ACC112 (cell line): ENCODE data around the gene OGFRL1.

Source experiments
- H2AFZ ChIP-seq: fragments of 200-600 bp; sonication (generic); one replicate; pipeline ENCODE4 v1.6.0; 2017; ENCODE audit warnings: antibody characterized with exemption, low read length; ENCODE audit not compliant: unreplicated experiment
- H3K27ac ChIP-seq: fragments of 200-600 bp; sonication (generic); 2 replicates; pipeline ENCODE4 v1.5.1; 2014; ENCODE audit warnings: low read depth, mild to moderate bottlenecking, antibody characterized with exemption, low read length, moderate library complexity
- H3K27me3 ChIP-seq: fragments of 200-600 bp; sonication (generic); 2 replicates; pipeline ENCODE4 v1.6.1; 2014; ENCODE audit warnings: mild to moderate bottlenecking, antibody characterized with exemption, low read length, moderate library complexity, mixed read lengths; ENCODE audit not compliant: insufficient read depth
- H3K36me3 ChIP-seq: fragments of 200-600 bp; sonication (generic); 2 replicates; pipeline ENCODE4 v1.6.1; 2016; ENCODE audit warnings: mild to moderate bottlenecking, antibody characterized with exemption, low read length, moderate library complexity, mixed read lengths; ENCODE audit not compliant: insufficient read depth
- H3K4me1 ChIP-seq: fragments of 200-600 bp; sonication (generic); one replicate; pipeline ENCODE4 v1.6.1; 2016; ENCODE audit warnings: low read length, mixed read lengths; ENCODE audit not compliant: insufficient read depth, unreplicated experiment, control insufficient read depth
- H3K4me3 ChIP-seq: fragments of 200-600 bp; sonication (generic); 2 replicates; pipeline ENCODE4 v1.5.1; 2014; ENCODE audit warnings: mild to moderate bottlenecking, low read depth, low read length
- H3K79me2 ChIP-seq: fragments of 200-600 bp; sonication (generic); one replicate; pipeline ENCODE4 v1.6.0; 2016; ENCODE audit warnings: low read length; ENCODE audit not compliant: control insufficient read depth, unreplicated experiment, insufficient read depth

OGFRL1 gene

DNA sequence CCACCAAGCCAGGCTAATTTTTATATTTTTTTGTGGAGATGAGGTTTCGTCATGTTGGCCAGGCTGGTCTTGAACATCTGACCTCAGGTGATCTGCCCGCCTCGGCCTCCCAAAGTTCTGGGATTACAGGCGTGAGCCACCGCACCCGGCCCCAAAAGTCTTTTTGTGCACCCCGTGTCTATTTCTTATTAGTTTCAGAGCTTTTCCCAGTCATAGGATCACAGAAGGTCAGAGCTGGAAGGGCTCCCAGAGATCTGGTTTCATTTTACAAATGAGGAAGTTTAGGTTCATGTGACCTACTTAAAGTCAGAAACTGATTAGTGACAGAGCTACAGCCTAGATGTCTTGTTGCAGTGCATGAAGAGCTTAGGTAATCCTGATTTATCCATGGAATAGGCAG, 1.6 kb upstream of the OGFRL1 start:
- H3K27me3 ChIP-seq = no peaks in the 10 kb centered on the region
- peak overlapping the region; percentile 30; the same call in 1 of the 2 replicates for H3K4me3 ChIP-seq
- peaks cover 29% of the 10 kb centered on the region for H3K4me1 ChIP-seq
- peak overlapping the region; percentile 17 for H2AFZ ChIP-seq
- no peak overlapping the region for H3K27ac ChIP-seq
- H3K79me2 ChIP-seq = peaks cover 30% of the 10 kb centered on the region
- H3K36me3 ChIP-seq = 0 out of 2 replicates have a peak, but pooled peaks cover 4% of the 10 kb centered on the region

DNA sequence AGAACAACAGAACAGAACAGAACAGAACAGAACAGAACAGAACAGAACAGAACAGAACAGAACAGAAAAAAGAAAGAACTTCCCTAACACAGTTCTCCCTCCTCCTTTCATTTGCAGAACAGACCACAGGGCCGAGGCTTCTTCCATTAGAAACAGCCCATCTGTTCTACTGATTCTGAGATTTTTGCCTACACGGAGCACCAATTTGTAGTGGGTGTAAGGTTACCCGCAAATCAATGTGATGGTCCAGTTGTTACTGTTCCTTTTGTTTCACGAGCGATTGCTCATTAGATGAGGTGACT, 734 bp upstream of the OGFRL1 start:
- peak overlapping the region; percentile 92 for H3K4me3 ChIP-seq
- H3K27ac ChIP-seq = peak overlapping the region; percentile 54; the same call in 1 of the 2 replicates
- H3K36me3 ChIP-seq = 0 out of 2 replicates have a peak, but pooled peaks cover 4% of the 10 kb centered on the region
- peak overlapping the region; percentile 96 for H2AFZ ChIP-seq
- H3K27me3 ChIP-seq = no peaks in the 10 kb centered on the region
- H3K4me1 ChIP-seq = peaks cover 34% of the 10 kb centered on the region
- H3K79me2 ChIP-seq = peaks cover 34% of the 10 kb centered on the region

DNA sequence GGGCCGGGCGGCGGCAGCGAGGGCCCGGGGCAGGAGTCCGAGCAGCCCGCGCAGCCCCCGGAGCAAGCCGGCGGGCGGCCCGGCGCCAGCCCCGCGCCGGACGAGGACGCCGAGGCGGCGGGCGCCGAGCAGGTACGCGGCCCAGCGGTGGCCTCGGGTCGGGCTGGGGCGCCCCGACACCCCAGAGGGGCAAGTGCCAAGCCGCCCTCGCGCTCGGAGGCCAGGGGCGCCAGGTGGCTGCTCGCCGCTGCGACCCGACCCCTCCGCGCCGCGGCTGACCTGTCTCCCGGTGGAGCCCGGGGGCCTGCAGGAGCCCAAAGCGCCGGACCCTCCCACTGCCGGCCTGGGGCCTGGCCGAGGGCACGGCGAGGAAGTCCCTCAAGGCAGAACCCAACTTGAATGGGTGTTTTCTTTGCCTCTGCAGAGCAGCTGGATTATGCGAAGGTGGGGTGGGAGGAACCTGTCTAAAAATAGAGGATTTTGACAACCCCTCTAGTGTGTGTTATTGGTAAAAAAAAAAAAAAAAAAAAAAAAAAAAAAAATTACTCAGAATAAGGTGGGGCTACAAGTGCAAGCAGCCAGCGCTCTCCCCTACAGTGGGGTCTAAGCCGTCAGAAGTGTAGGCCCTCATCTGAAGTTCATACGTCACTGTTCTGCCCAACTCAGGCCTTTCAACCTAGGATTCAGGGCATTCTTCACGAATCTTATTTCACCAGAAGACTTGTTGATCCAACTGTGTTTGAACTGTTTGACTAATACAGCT, 609 bp downstream of the OGFRL1 start:
- Histone ChIP-seq H3K4me3 (peak overlapping the region; percentile 92), H2AFZ (peak overlapping the region; percentile 65), H3K27me3 (no peaks in the 10 kb centered on the region), H3K36me3 (peaks cover 11% of the 10 kb centered on the region), H3K4me1 (peaks cover 46% of the 10 kb centered on the region), H3K79me2 (peaks cover 39% of the 10 kb centered on the region), H3K27ac (no peak overlapping the region)

DNA sequence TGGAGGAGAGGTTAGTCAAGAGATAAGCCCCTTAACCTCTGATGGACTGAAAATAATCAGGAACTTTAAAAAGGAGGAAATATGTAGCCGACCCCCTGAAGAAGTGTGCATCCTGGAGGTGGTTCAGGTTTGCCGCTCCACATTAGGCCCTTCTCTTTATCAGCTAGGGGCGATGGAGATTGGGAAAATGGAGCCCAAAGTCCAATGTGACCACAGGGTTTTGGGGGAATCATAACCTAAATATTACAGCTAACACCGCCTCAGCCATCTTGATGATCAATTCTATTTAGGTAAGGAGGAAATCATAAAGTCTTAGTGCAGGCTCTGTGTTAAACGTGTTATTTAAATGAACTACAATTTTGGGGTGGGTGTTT, 1.2 kb downstream of the OGFRL1 start:
- no peak overlapping the region for H3K27ac ChIP-seq
- H3K4me3 ChIP-seq = peak overlapping the region; percentile 92
- peaks cover 39% of the 10 kb centered on the region for H3K79me2 ChIP-seq
- no peaks in the 10 kb centered on the region for H3K27me3 ChIP-seq
- peaks cover 11% of the 10 kb centered on the region for H3K36me3 ChIP-seq
- H2AFZ ChIP-seq = no peak overlapping the region
- H3K4me1 ChIP-seq = peaks cover 51% of the 10 kb centered on the region

DNA sequence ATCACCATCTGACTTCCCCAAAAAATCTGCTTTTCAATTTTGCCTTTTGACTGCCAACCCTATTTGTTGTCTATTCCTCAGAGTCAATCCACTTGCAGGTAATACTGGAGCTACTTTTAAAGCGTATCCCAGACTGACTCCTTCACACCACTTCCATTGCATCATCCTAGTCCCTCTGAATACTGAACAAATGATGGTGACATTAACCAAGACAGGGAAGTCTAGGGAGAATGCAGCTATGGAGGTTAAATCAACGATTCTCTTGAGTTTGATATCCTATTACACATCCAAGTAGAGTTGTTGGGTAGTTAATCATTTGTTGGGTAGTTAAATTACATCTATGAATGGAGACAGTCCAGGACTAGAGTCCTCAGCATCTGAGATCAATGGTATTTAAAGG, 2.0 kb downstream of the OGFRL1 start:
- no peaks in the 10 kb centered on the region for H3K27me3 ChIP-seq
- H3K36me3 ChIP-seq = peaks cover 15% of the 10 kb centered on the region
- peak overlapping the region; percentile 92 for H3K4me3 ChIP-seq
- peaks cover 55% of the 10 kb centered on the region for H3K4me1 ChIP-seq
- H2AFZ ChIP-seq = no peak overlapping the region
- H3K27ac ChIP-seq = no peak overlapping the region
- peaks cover 42% of the 10 kb centered on the region for H3K79me2 ChIP-seq

DNA sequence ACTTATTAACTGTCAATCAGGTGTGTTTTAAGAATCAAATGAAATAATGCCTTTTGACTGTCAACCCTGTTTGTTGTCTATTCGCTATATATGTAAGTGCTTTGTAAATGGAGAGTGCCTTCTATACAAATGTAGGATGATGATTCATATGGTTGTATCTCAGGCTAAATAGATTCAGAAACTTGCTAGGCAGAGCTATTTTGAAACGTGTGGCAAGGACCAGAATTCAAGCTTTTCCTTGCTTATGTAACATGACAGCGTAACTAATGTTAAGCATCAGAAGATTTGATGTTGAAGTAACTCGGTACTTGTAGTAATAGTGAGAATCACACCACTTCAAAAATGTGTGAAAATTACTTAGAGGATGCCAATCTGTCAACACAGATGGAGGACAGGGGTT, 3.4 kb downstream of the OGFRL1 start:
- peaks cover 42% of the 10 kb centered on the region for H3K79me2 ChIP-seq
- H3K4me3 ChIP-seq = peak overlapping the region; percentile 92
- H3K4me1 ChIP-seq = peaks cover 54% of the 10 kb centered on the region
- H3K27ac ChIP-seq = no peak overlapping the region
- H3K27me3 ChIP-seq = no peaks in the 10 kb centered on the region
- H3K36me3 ChIP-seq = peaks cover 27% of the 10 kb centered on the region
- H2AFZ ChIP-seq = no peak overlapping the region

DNA sequence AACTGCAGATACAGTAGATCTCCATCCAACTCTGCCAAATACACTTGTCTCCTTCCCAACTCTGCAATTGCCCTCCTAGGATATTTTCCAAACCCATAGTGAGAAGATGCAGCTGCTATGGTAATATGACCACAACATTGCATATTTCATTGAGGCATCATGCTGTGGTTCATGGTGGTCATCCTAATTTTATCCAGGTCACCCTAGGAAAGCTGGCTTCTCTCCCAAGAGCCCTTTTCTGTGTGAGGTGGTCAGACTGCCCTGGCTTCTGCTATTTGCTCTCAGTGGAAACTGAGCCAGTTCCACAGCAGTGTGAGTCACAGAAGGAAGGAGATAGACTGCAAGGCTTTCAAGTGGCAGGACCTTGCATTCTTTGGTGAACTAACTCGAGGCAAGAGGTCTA, 5.5 kb downstream of the OGFRL1 start:
- peak overlapping the region; percentile 59 for H3K27ac ChIP-seq
- peak overlapping the region; percentile 21; the same call in 1 of the 2 replicates for H3K4me3 ChIP-seq
- no peak overlapping the region for H2AFZ ChIP-seq
- peaks cover 42% of the 10 kb centered on the region for H3K4me1 ChIP-seq
- peaks cover 37% of the 10 kb centered on the region for H3K36me3 ChIP-seq
- no peaks in the 10 kb centered on the region for H3K27me3 ChIP-seq
- peaks cover 40% of the 10 kb centered on the region for H3K79me2 ChIP-seq

DNA sequence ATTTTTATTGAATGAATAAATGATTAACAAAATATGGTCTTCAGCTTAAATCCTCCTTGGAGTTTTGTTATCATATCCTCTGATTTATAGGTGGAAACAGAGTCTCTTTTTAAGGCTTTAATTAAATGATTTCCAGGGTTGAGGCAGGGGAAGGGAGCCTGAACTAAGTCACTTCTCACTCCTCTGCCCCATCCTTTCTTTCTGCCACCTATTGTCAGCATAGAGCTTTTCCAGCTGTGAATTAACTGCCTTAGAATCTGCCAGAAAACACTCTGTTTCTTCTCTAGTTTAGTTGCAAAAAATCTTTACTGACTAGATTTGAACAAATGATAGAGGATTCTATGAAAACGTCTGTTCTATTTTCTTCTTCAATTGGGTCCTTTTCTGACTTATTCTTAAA, 9.8 kb downstream of the OGFRL1 start:
- peaks cover 4% of the 10 kb centered on the region for H3K79me2 ChIP-seq
- H3K27ac ChIP-seq = no peak overlapping the region
- H3K36me3 ChIP-seq = peaks cover 55% of the 10 kb centered on the region
- H3K4me1 ChIP-seq = peaks cover 25% of the 10 kb centered on the region
- H3K27me3 ChIP-seq = no peaks in the 10 kb centered on the region
- no peak overlapping the region for H2AFZ ChIP-seq
- no peak overlapping the region for H3K4me3 ChIP-seq

DNA sequence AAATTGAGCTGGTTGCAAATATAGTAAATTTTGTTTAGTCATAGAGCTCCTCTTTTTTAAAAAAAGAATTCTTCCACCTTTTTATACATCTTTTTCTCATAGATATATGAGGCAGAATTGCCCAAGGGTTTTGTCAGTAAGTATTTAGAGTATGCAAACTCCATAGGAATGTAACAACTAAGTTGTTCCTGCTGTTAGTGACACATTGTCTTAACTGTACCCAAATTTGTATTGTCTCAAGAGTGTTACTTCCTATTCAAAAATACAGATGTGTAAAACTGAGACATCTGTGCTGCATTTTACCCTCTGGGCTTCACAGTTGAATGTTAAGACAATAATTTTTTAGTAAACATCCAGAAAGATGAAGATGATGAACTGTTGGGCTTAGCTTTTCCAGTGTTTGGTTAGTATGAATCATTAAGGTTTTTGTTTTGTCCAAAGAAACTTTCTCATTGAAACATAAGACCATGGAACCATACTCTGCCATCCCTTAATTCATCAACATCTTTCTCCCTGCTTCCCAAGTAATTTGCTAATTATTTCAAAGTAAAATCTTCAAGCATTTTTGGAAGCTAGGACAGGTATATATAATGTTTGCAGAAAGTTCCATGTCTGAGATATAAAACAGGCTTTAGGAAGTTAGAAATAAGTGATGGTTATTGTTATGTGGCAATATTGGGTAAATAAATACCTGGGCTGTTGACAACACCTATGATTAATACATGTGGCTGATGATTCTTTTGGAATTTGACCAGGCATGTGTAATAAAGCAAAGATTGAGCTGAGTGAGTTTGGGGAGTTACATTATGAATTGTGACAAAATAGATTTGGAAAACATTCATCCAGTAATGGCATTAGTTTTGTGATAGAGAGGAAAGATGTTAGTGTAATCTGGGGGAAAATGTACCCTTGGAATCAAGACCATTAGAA, 11.2 kb downstream of the OGFRL1 start:
- Histone ChIP-seq H3K79me2 (peaks cover 4% of the 10 kb centered on the region), H3K27me3 (no peaks in the 10 kb centered on the region), H3K27ac (no peak overlapping the region), H3K4me3 (no peak overlapping the region), H2AFZ (no peak overlapping the region), H3K4me1 (peaks cover 13% of the 10 kb centered on the region), H3K36me3 (peaks cover 52% of the 10 kb centered on the region)

DNA sequence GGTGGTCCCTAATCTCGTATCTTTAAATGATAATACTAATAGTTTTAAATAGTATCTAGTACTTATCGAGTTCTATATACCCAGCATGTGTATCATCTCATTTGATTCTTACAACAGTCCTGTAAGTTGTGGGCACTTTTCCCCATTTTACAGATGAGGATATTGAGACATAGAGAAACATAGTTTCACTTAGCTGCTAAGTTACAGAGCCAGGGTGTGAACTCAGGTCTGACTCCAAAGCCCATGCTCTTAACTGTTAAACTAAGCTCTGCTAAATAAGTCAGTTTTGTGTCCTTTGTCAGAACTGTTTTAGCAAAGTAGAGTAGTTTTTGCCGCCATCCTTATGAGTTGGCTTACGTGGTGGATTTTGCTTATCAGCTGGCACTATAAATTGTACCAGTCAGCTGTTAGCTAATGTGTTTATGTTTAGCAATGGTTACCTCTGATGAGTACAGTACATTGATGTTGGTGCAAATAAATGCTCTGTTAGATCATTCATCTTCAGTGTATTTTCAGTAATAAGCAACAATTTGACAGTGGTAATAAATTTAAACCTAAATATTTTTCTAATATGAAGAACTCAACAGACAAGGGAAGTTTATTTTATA, 12.1 kb downstream of the OGFRL1 start:
- peaks cover 47% of the 10 kb centered on the region for H3K36me3 ChIP-seq
- H3K27ac ChIP-seq = no peak overlapping the region
- H3K4me3 ChIP-seq = no peak overlapping the region
- no peak overlapping the region for H2AFZ ChIP-seq
- H3K4me1 ChIP-seq = peaks cover 9% of the 10 kb centered on the region
- H3K27me3 ChIP-seq = no peaks in the 10 kb centered on the region
- H3K79me2 ChIP-seq = no peaks in the 10 kb centered on the region
